OCI-LY1 (cell line): ENCODE results near the gene DNAJC5G.
A peak's percentile ranks its signal among the peaks of the same experiment; 100 is the strongest.
"Not testable (repeated sequence)": the region's sequence is repeated elsewhere in the genome, so short reads cannot be mapped to it uniquely, and the experiment has no call there.

ENCODE experiments used
- H2AFZ ChIP-seq: fragments of 200-600 bp; sonication (generic), shearing (Covaris generic); 2 replicates; pipeline ENCODE4 v1.6.0; 2014; ENCODE audit warnings: antibody characterized with exemption, mild to moderate bottlenecking, low read length
- H3F3A ChIP-seq: fragments of 200-600 bp; sonication (generic), shearing (Covaris generic); 2 replicates; pipeline ENCODE4 v1.6.0; 2014; ENCODE audit warnings: mild to moderate bottlenecking, antibody characterized with exemption, low read length, moderate library complexity; ENCODE audit not compliant: insufficient read depth
- H3K27ac ChIP-seq: fragments of 200-600 bp; sonication (generic); 2 replicates; pipeline ENCODE4 v1.5.1; 2014; ENCODE audit warnings: low read length, mixed run types, mild to moderate bottlenecking, low read depth; ENCODE audit not compliant: poor library complexity, severe bottlenecking
- H3K27me3 ChIP-seq: fragments of 200-600 bp; sonication (generic); 2 replicates; pipeline ENCODE4 v1.6.0; 2014; ENCODE audit warnings: antibody characterized with exemption, mild to moderate bottlenecking, low read length, moderate library complexity; ENCODE audit not compliant: insufficient read depth
- H3K36me3 ChIP-seq: fragments of 200-600 bp; sonication (generic); 2 replicates; pipeline ENCODE4 v1.6.1; 2014; ENCODE audit warnings: mild to moderate bottlenecking, antibody characterized with exemption, low read length, moderate library complexity, mixed read lengths; ENCODE audit not compliant: insufficient read depth
- H3K4me1 ChIP-seq: fragments of 200-600 bp; sonication (generic); 2 replicates; pipeline ENCODE4 v1.5.1; 2014; ENCODE audit warnings: mild to moderate bottlenecking, low read length, moderate library complexity; ENCODE audit not compliant: insufficient read depth, severe bottlenecking
- H3K4me2 ChIP-seq: fragments of 200-600 bp; sonication (generic), shearing (Covaris generic); 2 replicates; pipeline ENCODE4 v1.6.1; 2014; ENCODE audit warnings: low read length
- H3K4me3 ChIP-seq: fragments of 200-600 bp; sonication (generic); 2 replicates; pipeline ENCODE4 v1.5.1; 2014; ENCODE audit warnings: low read length, low read depth, mild to moderate bottlenecking, mixed read lengths; ENCODE audit not compliant: poor library complexity, severe bottlenecking
- H3K79me2 ChIP-seq: fragments of 200-600 bp; shearing (Covaris generic); 2 replicates; pipeline ENCODE4 v1.6.1; 2016; ENCODE audit warnings: mixed run types, low read length, mixed read lengths; ENCODE audit not compliant: insufficient read depth
- H3K9ac ChIP-seq: fragments of 200-600 bp; sonication (generic), shearing (Covaris generic); 2 replicates; pipeline ENCODE4 v1.6.1; 2014; ENCODE audit warnings: mild to moderate bottlenecking, low read length, mixed read lengths
- H3K9me2 ChIP-seq: fragments of 200-600 bp; sonication (generic), shearing (Covaris generic); 2 replicates; pipeline ENCODE4 v1.6.1; 2014; ENCODE audit warnings: low read depth, mild to moderate bottlenecking, low read length, mixed read lengths
- H3K9me3 ChIP-seq: fragments of 200-600 bp; shearing (Covaris generic); 2 replicates; pipeline ENCODE4 v1.6.1; 2014; ENCODE audit warnings: low read length, mixed read lengths
- H4K20me1 ChIP-seq: fragments of 200-600 bp; sonication (generic), shearing (Covaris generic); 2 replicates; pipeline ENCODE4 v1.6.0; 2016; ENCODE audit warnings: mild to moderate bottlenecking, low read length; ENCODE audit not compliant: insufficient read depth
- EZH2 ChIP-seq: fragments of 200-600 bp; sonication (generic), shearing (Covaris generic); IDR thresholded peaks from 2 replicates; pipeline ENCODE4 v1.8.0; 2017; ENCODE audit warnings: borderline replicate concordance, mixed run types, mild to moderate bottlenecking, antibody characterized with exemption, low read length, moderate library complexity, mixed read lengths
- TF ChIP-seq, protein P1 (sequence below): fragments of 200-600 bp; sonication (generic), shearing (Covaris generic); IDR thresholded peaks from 2 replicates; pipeline ENCODE4 v1.5.1; 2017; ENCODE audit warnings: mild to moderate bottlenecking, antibody characterized with exemption, low read length, moderate library complexity, mixed read lengths

The DNAJC5G gene

DNA sequence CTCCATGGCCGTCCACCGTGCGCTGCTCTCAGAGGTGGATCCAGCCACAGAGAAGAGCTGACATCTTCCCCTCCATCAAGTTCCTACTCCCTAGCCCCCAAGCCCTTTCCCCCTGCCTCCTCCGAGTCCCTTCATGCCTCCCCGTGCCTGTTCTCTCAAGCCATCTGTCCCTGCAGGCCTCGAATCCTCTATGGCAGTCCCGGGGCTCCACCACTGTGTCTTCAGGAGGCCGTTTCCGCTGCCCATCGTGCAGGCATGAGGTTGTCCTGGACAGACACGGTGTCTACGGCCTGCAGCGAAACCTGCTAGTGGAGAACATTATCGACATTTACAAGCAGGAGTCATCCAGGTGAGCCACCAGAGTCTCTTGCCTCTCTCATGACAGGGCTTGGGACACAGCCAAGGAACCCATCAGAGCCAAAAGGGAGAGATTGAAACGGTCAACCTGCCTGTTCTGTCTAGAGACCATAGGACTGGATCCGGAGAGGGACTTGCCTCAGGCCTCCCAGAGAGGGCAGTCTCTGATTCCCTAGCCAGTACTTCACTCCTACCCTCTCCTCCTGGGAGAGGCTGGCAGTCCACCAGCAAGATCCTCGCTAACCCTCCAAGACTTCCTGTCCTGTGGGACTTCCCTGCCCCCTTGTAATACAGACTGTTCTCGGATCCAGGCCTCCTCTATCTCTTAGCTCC lies 23.3 kb downstream of the DNAJC5G start:
- no peaks in the 10 kb centered on the region for H4K20me1 ChIP-seq
- no peak overlapping the region for H3K9ac ChIP-seq

DNA sequence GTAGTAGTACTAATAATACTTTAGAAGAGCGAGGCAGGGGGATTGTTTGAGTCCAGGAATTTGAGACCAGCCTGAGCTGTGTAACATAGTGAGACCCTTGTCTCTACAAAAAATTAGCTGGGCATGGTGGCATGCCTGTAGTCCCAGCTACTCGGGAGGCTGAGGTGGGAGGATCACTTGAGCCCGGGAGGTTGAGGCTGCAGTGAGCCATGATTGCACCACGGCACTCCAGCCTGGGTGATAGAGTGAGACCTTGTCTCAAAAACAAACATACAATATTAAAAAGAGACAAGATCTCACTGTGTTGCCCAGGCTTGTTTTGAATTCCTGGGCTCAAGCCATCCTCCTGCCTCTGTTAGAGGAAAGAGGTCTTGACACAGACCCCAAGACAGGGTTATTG lies 25.4 kb downstream of the DNAJC5G start:
- not testable (repeated sequence) for H3K4me2 ChIP-seq, H3F3A ChIP-seq, H3K4me3 ChIP-seq, H3K79me2 ChIP-seq, H3K36me3 ChIP-seq, H3K27me3 ChIP-seq, H4K20me1 ChIP-seq, H3K9ac ChIP-seq, H3K9me2 ChIP-seq, H2AFZ ChIP-seq, H3K27ac ChIP-seq, H3K4me1 ChIP-seq, H3K9me3 ChIP-seq

More for the DNA sequence above, 23.3 kb downstream of the DNAJC5G start:
- Histone ChIP-seq H3K4me2 (no peak overlapping the region), H3K9me3 (no peaks in the 10 kb centered on the region), H3K27me3 (no peaks in the 10 kb centered on the region), H3F3A (no peaks in the 10 kb centered on the region), H3K9me2 (no peaks in the 10 kb centered on the region), H3K79me2 (no peaks in the 10 kb centered on the region), H2AFZ (no peak overlapping the region), H3K4me1 (peaks cover 9% of the 10 kb centered on the region), H3K36me3 (no peaks in the 10 kb centered on the region), H3K27ac (no peak overlapping the region), H3K4me3 (no peak overlapping the region)
- TF ChIP-seq, protein P1, sequence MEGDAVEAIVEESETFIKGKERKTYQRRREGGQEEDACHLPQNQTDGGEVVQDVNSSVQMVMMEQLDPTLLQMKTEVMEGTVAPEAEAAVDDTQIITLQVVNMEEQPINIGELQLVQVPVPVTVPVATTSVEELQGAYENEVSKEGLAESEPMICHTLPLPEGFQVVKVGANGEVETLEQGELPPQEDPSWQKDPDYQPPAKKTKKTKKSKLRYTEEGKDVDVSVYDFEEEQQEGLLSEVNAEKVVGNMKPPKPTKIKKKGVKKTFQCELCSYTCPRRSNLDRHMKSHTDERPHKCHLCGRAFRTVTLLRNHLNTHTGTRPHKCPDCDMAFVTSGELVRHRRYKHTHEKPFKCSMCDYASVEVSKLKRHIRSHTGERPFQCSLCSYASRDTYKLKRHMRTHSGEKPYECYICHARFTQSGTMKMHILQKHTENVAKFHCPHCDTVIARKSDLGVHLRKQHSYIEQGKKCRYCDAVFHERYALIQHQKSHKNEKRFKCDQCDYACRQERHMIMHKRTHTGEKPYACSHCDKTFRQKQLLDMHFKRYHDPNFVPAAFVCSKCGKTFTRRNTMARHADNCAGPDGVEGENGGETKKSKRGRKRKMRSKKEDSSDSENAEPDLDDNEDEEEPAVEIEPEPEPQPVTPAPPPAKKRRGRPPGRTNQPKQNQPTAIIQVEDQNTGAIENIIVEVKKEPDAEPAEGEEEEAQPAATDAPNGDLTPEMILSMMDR, result no peak
- no peak for TF ChIP-seq EZH2

DNA sequence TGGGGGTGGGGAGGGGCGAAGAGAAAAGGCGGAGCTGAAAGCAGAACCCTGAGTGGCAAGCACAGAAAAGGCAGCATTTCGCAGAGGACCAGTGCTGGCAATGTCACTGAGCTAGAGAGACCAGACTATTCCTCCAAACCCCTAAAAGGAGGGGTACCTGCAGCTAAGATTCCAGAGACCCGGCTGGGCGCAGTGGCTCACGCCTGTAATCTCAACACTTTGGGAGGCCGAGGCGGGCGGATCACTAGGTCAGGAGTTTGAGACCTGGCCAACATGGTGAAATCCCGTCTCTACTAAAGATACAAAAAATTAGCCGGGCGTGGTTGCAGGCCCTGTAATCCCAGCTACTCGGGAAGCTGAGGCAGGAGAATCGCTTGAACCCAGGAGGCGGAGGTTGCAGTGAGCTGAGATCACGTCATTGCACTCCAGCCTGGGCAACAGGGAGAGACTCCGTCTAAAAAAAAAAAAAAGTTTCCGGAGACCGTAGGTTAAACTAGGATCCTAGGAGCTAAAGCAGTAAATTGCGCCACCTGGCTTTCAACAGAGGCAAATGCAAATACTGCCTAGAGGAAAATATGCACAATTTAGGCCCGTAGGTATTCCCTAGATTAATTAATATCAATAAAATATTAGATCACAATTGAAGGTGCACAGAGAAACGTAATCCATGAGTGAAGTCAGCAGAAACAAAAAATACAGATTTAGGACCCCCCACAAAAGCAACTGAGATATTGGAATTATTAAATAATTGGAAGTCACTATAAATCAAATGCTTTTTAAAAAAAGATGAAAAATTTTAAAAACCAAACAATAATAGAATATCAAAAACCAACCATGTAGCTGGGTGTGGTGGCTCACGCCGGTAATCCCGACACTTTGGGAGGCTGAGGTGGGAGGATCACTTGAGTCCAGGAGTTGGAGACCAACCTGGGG lies 28.1 kb downstream of the DNAJC5G start:
- H3K36me3 ChIP-seq, result peaks cover 2% of the 10 kb centered on the region; the same call in 1 of the 2 replicates
- no peaks in the 10 kb centered on the region for H3K27me3 ChIP-seq
- H3K4me3 ChIP-seq, result peak overlapping the region; percentile 59
- no peaks in the 10 kb centered on the region for H3K9me2 ChIP-seq
- peak overlapping the region; percentile 88; the same call in 1 of the 2 replicates for H2AFZ ChIP-seq
- no peaks in the 10 kb centered on the region for H3F3A ChIP-seq
- peaks cover 8% of the 10 kb centered on the region for H3K4me1 ChIP-seq
- peak overlapping the region; percentile 5 for H3K27ac ChIP-seq
- peak overlapping the region; percentile 60 for H3K9ac ChIP-seq
- TF ChIP-seq, protein P1, result peak; percentile 80
- TF ChIP-seq EZH2, result no peak
- H3K79me2 ChIP-seq, result no peaks in the 10 kb centered on the region
- no peaks in the 10 kb centered on the region for H3K9me3 ChIP-seq
- no peaks in the 10 kb centered on the region for H4K20me1 ChIP-seq
- peak overlapping the region; percentile 84 for H3K4me2 ChIP-seq
